PC-9 (cell line): ENCODE measurements around the gene SMDT1.

Experiments used
- CTCF ChIP-seq: fragments of 200-600 bp; sonication (generic); conservative IDR thresholded peaks from 2 replicates; pipeline ENCODE4 v1.6.1; 2017; ENCODE audit warnings: mixed run types, antibody characterized with exemption, mild to moderate bottlenecking, moderate library complexity
- EZH2 ChIP-seq: fragments of 200-600 bp; sonication (generic); IDR thresholded peaks from 2 replicates; pipeline ENCODE4 v1.8.0; 2017; ENCODE audit warnings: antibody characterized with exemption, low read depth

GRCh38 chr22:42132457-42132856, 53.0 kb downstream of the SMDT1 start:
- no peak for TF ChIP-seq CTCF
- TF ChIP-seq EZH2: no peak
